ENCODE measurements around the gene SART3. TPM values are rescaled to one million over a fixed set of nuclear protein-coding genes. Genes with fewer than 3 reads are reported as not detected.

Gene SART3
- polyA plus RNA-seq, 1 of the 3 experiments (the other 2 are of a cell fraction): 28.9 TPM

DNA sequence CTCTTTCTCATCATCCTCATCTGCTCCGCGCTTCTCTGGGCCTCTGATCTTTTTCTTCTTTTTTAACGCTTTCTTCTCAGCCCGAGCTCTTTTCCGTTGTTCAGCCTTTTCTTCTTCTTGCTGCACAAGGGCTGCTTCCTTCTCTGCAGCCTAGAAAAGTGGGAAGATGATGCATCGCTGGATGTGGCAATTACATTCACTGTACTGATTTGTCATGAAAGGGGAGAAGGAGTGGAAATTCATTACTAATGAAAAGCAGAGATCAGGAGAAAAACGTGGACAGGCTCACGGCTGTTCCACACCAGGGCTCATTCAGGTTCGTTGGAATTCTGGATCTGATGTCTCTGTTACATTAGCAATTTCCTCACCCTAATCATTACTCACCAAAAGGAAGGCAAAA lies 30.8 kb downstream of the SART3 start (continued):
- TF ChIP-seq CHD2 (IDR thresholded peaks at IDR 0.05; ENCODE audit: low read length, partially characterized antibody) (no peak), SIN3A (IDR thresholded peaks at IDR 0.05; ENCODE audit: borderline replicate concordance, low read depth, low read length) (no peak)

- no peaks in the 10 kb centered on the region for H3K79me2 ChIP-seq (ENCODE audit: insufficient read depth)
- no peaks in the 10 kb centered on the region for H3K27me3 ChIP-seq (ENCODE audit: insufficient read depth)
- H4K20me1 ChIP-seq (ENCODE audit: insufficient read depth): peaks cover 9% of the 10 kb centered on the region; the same call in 1 of the 2 replicates
- H3K9me2 ChIP-seq: no peaks in the 10 kb centered on the region
- DNase-seq: peak; percentile 54
- ChIA-PET CTCF (interaction anchor here (1.2 to 2.7 kb wide), 6 partner anchors 10 to 537 kb away, joined by 3 to 9 read pairs (median 4); no protein-coding TSS in a partner anchor), POLR2A (no interaction called here)
- TF ChIP-seq TCF12 (IDR thresholded peaks at IDR 0.05): no peak
- no peak overlapping the region for H3K9ac ChIP-seq
- peaks cover 12% of the 10 kb centered on the region for H3F3A ChIP-seq (replicated peaks; ENCODE audit: insufficient read depth)
- no peak overlapping the region for H2AFZ ChIP-seq (ENCODE audit: low read depth)
- H3K9me3 ChIP-seq: no peaks in the 10 kb centered on the region
- peaks cover 53 to 87% of the 10 kb centered on the region in 2 experiments for H3K36me3 ChIP-seq (replicated peaks in 1 of 2; ENCODE audit: control insufficient read depth in 1 of 2, insufficient read depth in 2 of 2, low read length in 1 of 2)
- WGBS (ENCODE audit: low lambda C conversion rate): 81% methylated on average over 6 of the region's 6 CpGs
- peaks cover 0 to 6% of the 10 kb centered on the region in 2 experiments; a peak in 1 of 4 replicates for H3K4me1 ChIP-seq (ENCODE audit: control insufficient read depth in 1 of 2, insufficient read depth in 2 of 2, low read depth in 1 of 2, low read length in 1 of 2)
- no peak overlapping the region for H3K4me3 ChIP-seq (ENCODE audit: low read depth in 2 of 2, low read length in 1 of 2)
- H3K27ac ChIP-seq (ENCODE audit: low read depth in 2 of 2, low read length in 1 of 2): peak overlapping the region in 1 of 2 experiments; percentile 40; a peak in 1 of 4 replicates
- H3K4me2 ChIP-seq: no peak overlapping the region
These were observed 33.8 kb downstream of the SART3 start for GRCh38 chr12:108527166-108527496.

DNA sequence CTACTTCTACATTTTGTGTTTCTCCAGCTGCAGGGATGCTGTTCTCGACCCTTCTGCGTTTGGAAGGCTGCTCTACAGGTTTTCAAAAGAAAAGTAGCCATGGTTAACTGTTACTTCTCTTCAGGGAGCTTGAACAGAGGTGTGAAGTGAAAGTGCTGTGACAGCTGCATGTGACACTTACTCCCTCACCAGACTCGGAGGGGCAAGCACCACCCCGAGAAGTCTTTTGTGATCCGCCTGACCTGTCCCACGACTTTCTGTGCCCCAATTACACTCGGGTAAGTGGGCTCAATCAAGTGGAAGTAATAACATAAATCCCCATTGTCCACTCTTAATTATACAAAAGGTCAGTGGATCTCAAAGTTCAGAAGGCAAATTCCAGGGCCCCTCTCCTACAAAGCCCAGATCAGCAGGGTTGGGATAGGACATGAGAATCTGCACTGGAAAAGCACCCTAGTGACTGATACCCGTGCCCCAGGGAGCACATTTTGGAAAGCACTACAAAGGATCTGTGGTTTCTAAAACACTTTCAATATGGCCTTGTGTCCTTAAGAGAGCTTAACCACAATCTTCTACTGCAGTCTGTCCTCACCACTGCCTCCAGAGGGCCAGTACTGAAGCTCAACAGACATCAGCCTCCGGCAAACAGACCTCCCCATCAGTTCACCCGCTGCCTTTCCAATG lies 34.3 kb downstream of the SART3 start:
- Histone ChIP-seq H3F3A (replicated peaks; ENCODE audit: insufficient read depth) (peaks cover 15% of the 10 kb centered on the region), H3K4me2 (no peak overlapping the region), H3K9me3 (no peaks in the 10 kb centered on the region), H3K9me2 (no peaks in the 10 kb centered on the region), H3K4me3 (ENCODE audit: low read depth in 2 of 2, low read length in 1 of 2) (no peak overlapping the region), H3K36me3 (replicated peaks in 1 of 2; ENCODE audit: control insufficient read depth in 1 of 2, insufficient read depth in 2 of 2, low read length in 1 of 2) (peaks cover 52 to 87% of the 10 kb centered on the region in 2 experiments), H3K27ac (ENCODE audit: low read depth in 2 of 2, low read length in 1 of 2) (peak overlapping the region in 1 of 2 experiments; percentile 11; a peak in 1 of 4 replicates), H3K27me3 (ENCODE audit: insufficient read depth) (no peaks in the 10 kb centered on the region), H2AFZ (ENCODE audit: low read depth) (no peak overlapping the region), H3K79me2 (ENCODE audit: insufficient read depth) (no peaks in the 10 kb centered on the region), H4K20me1 (ENCODE audit: insufficient read depth) (peaks cover 9% of the 10 kb centered on the region; the same call in 1 of the 2 replicates), H3K9ac (no peak overlapping the region), H3K4me1 (ENCODE audit: control insufficient read depth in 1 of 2, insufficient read depth in 2 of 2, low read depth in 1 of 2, low read length in 1 of 2) (peaks cover 0 to 6% of the 10 kb centered on the region in 2 experiments; a peak in 1 of 4 replicates)
- ChIA-PET POLR2A (no interaction called here), CTCF (interaction anchor here (1.2 to 2.7 kb wide), 6 partner anchors 10 to 536 kb away, joined by 3 to 9 read pairs (median 4); no protein-coding TSS in a partner anchor)
- TF ChIP-seq CTCF (IDR thresholded peaks at IDR 0.05): no peak; the same call in 1 of the 2 replicates
- TF ChIP-seq ZBTB33 (IDR thresholded peaks at IDR 0.05; ENCODE audit: borderline replicate concordance, low read depth): no peak
- no peak for TF ChIP-seq FOXJ3 (CRISPR knock-in tag; IDR thresholded peaks at IDR 0.05)
- TF ChIP-seq, protein P1, sequence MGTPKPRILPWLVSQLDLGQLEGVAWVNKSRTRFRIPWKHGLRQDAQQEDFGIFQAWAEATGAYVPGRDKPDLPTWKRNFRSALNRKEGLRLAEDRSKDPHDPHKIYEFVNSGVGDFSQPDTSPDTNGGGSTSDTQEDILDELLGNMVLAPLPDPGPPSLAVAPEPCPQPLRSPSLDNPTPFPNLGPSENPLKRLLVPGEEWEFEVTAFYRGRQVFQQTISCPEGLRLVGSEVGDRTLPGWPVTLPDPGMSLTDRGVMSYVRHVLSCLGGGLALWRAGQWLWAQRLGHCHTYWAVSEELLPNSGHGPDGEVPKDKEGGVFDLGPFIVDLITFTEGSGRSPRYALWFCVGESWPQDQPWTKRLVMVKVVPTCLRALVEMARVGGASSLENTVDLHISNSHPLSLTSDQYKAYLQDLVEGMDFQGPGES (IDR thresholded peaks at IDR 0.05; ENCODE audit: low read depth, low read length): no peak
- TF ChIP-seq EZH2phosphoT487 (IDR thresholded peaks at IDR 0.05; ENCODE audit: borderline replicate concordance, low read depth): no peak
- TF ChIP-seq MEF2A (IDR thresholded peaks at IDR 0.05; ENCODE audit: borderline replicate concordance, low read depth): no peak
- TF ChIP-seq MAX (IDR thresholded peaks at IDR 0.05; ENCODE audit: low read depth): no peak
- no peak for DNase-seq
- whole genome bisulfite sequencing (ENCODE audit: low lambda C conversion rate): 84% methylated on average over 7 of the region's 10 CpGs
